HCT116 (cell line): ENCODE data around the gene ENTR1.

Source experiments
- CBX3 ChIP-seq: IDR thresholded peaks from 2 replicates; pipeline ENCODE4 v1.6.1; 2012; ENCODE audit warnings: low read depth
- CTCF ChIP-seq, 3 experiments: fragments of 200-600 bp in 1 of 3; sonication (generic) in 1 of 3; IDR thresholded peaks in 2 of 3; conservative IDR thresholded peaks in 1 of 3; 2 replicates each; pipeline ENCODE4 v1.5.1; 2012 to 2017; ENCODE audit warnings: low read depth in 2 of 3, low read length in 2 of 3, antibody characterized with exemption in 1 of 3, borderline replicate concordance in 1 of 3, control low read depth in 1 of 3, mild to moderate bottlenecking in 1 of 3, mixed read lengths in 1 of 3, mixed run types in 1 of 3, moderate library complexity in 1 of 3; ENCODE audit not compliant: insufficient read depth in 1 of 3
- EGR1 ChIP-seq: IDR thresholded peaks from 2 replicates; pipeline ENCODE4 v1.6.1; 2012; ENCODE audit warnings: low read depth
- EZH2 ChIP-seq: fragments of 200-600 bp; sonication (generic); IDR thresholded peaks from 2 replicates; pipeline ENCODE4 v1.6.1; 2017; ENCODE audit warnings: antibody characterized with exemption, mixed run types
- EZH2phosphoT487 ChIP-seq: fragments of 200-600 bp; IDR thresholded peaks from 2 replicates; pipeline ENCODE4 v1.6.1; 2018; ENCODE audit warnings: antibody characterized with exemption, borderline replicate concordance
- POLR2A ChIP-seq: IDR thresholded peaks from 2 replicates; pipeline ENCODE4 v1.7.0; 2011; ENCODE audit warnings: borderline replicate concordance; ENCODE audit not compliant: insufficient read depth, insufficient read length; ENCODE audit errors: extremely low read depth
- TCF7L2 ChIP-seq: IDR thresholded peaks from 2 replicates; pipeline ENCODE4 v1.7.0; 2011; ENCODE audit warnings: borderline replicate concordance, inconsistent platforms; ENCODE audit not compliant: insufficient read depth, insufficient read length; ENCODE audit errors: extremely low read depth
- TF ChIP-seq, protein P1 (sequence below): IDR thresholded peaks from 2 replicates; pipeline ENCODE4 v1.6.1; 2011; ENCODE audit warnings: mild to moderate bottlenecking, low read length, moderate library complexity; ENCODE audit not compliant: insufficient replicate concordance; ENCODE audit errors: extremely low read depth

- TF ChIP-seq CTCF (IDR thresholded peaks at IDR 0.05 in 2 of 3, conservative IDR thresholded peaks at IDR 0.05 in 1 of 3; ENCODE audit: borderline replicate concordance in 1 of 3, insufficient read depth in 1 of 3, low read depth in 2 of 3, low read length in 2 of 3) (no peak), CBX3 (no peak), EGR1 (no peak), EZH2phosphoT487 (no peak), POLR2A (no peak), EZH2 (no peak), TCF7L2 (no peak)
- TF ChIP-seq, protein P1, sequence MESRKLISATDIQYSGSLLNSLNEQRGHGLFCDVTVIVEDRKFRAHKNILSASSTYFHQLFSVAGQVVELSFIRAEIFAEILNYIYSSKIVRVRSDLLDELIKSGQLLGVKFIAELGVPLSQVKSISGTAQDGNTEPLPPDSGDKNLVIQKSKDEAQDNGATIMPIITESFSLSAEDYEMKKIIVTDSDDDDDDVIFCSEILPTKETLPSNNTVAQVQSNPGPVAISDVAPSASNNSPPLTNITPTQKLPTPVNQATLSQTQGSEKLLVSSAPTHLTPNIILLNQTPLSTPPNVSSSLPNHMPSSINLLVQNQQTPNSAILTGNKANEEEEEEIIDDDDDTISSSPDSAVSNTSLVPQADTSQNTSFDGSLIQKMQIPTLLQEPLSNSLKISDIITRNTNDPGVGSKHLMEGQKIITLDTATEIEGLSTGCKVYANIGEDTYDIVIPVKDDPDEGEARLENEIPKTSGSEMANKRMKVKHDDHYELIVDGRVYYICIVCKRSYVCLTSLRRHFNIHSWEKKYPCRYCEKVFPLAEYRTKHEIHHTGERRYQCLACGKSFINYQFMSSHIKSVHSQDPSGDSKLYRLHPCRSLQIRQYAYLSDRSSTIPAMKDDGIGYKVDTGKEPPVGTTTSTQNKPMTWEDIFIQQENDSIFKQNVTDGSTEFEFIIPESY = no peak
Measured at GRCh38 chr9:136431782-136432350, 21.5 kb upstream of the ENTR1 start.
